Measurements from ENCODE around the gene NR2F1-AS1. TPM values are rescaled to one million over a fixed set of nuclear protein-coding genes. Genes with fewer than 3 reads are reported as not detected.

NR2F1-AS1 gene
- total and polyA plus RNA-seq, 2 donors (not counting 3 experiments of a cell fraction or from before 2014, with no cell fraction given), result 4.2 to 13.8 TPM

- ChIA-PET CTCF (no interaction called here), POLR2A (no interaction called here)
- Histone ChIP-seq H3K4me2 (ENCODE audit: insufficient read depth, low read length) (no peak overlapping the region), H4K20me1 (replicated peaks; ENCODE audit: control insufficient read depth, extremely low read depth, insufficient read depth, low read length) (no peaks in the 10 kb centered on the region), H3K9me1 (replicated peaks; ENCODE audit: control insufficient read depth, extremely low read depth, insufficient read depth, low read length) (no peaks in the 10 kb centered on the region), H3K9ac (replicated peaks; ENCODE audit: extremely low read depth, insufficient read depth, low read length) (no peak overlapping the region), H3K4me3 (replicated peaks in 1 of 3; ENCODE audit: insufficient read depth in 1 of 3, low read depth in 1 of 3, low read length in 3 of 3) (no peak overlapping the region), H3K9me3 (replicated peaks; ENCODE audit: control insufficient read depth, insufficient read depth, low read length) (no peaks in the 10 kb centered on the region), H3K4me1 (ENCODE audit: control insufficient read depth, extremely low read depth, insufficient read depth, low read length) (no peaks in the 10 kb centered on the region), H3K36me3 (ENCODE audit: control insufficient read depth in 2 of 2, extremely low read depth in 1 of 2, insufficient read depth in 2 of 2, low read length in 2 of 2) (no peaks in the 10 kb centered on the region), H3K79me2 (ENCODE audit: control insufficient read depth, insufficient read depth, low read length) (no peaks in the 10 kb centered on the region), H3K27ac (ENCODE audit: insufficient read depth, low read depth, low read length) (no peak overlapping the region), H2AFZ (ENCODE audit: low read depth, low read length) (no peak overlapping the region), H3K27me3 (ENCODE audit: control insufficient read depth in 2 of 2, insufficient read depth in 2 of 2, low read length in 2 of 2) (no peaks in the 10 kb centered on the region)
- TF ChIP-seq GATA2 (IDR thresholded peaks at IDR 0.05; ENCODE audit: insufficient read depth, insufficient read length, low read depth, low read length) (no peak), MAX (IDR thresholded peaks at IDR 0.05; ENCODE audit: insufficient read depth, insufficient read length) (no peak), POLR2AphosphoS5 (IDR thresholded peaks at IDR 0.05; ENCODE audit: insufficient read depth, low read depth, low read length) (no peak), CTCF (IDR thresholded peaks at IDR 0.05; ENCODE audit: extremely low read depth in 1 of 2, insufficient read depth in 1 of 2, low read depth in 1 of 2, low read length in 2 of 2) (no peak), EZH2 (IDR thresholded peaks at IDR 0.05; ENCODE audit: borderline replicate concordance, low read depth, low read length, severe bottlenecking) (no peak), FOS (IDR thresholded peaks at IDR 0.05; ENCODE audit: borderline replicate concordance, insufficient read depth, low read length) (no peak), MYC (IDR thresholded peaks at IDR 0.05; ENCODE audit: low read depth, low read length) (no peak), JUN (IDR thresholded peaks at IDR 0.05; ENCODE audit: borderline replicate concordance, insufficient read depth, insufficient read length, low read depth) (no peak), POLR2A (IDR thresholded peaks at IDR 0.05; ENCODE audit: low read depth, low read length) (no peak)
- no TSS peak for BruUV-seq (replicated peaks)
- dilution Hi-C loops (cut with MboI; ENCODE audit: extremely low pct_ligation_motif_present, low sequenced_read_pairs) (no loop called here), intact Hi-C loops (cut with micrococcal nuclease) (no loop called here)
- FAIRE-seq (no peak), DNase-seq (ENCODE audit: low read depth, low spot score) (no peak)
Measured at GRCh38 chr5:93454896-93455295, 126.1 kb downstream of the NR2F1-AS1 start.
